OCI-LY3 (cell line): ENCODE data around the gene RABL2B.

Experiments used
- H2AFZ ChIP-seq: fragments of 200-600, 300-600 bp; shearing (Covaris generic); 2 replicates; pipeline ENCODE4 v1.6.0; 2014; ENCODE audit warnings: antibody characterized with exemption, low read depth, low read length
- H3K27ac ChIP-seq: fragments of 200-600, 300-600 bp; sonication (generic); 2 replicates; pipeline ENCODE4 v1.5.1; 2014; ENCODE audit warnings: mild to moderate bottlenecking, low read length, moderate library complexity, mixed read lengths
- H3K27me3 ChIP-seq: fragments of 200-600, 300-600 bp; sonication (generic); 2 replicates; pipeline ENCODE4 v1.6.1; 2014; ENCODE audit warnings: low read depth, low read length, mixed read lengths
- H3K36me3 ChIP-seq: fragments of 200-600, 300-600 bp; sonication (generic); replicated peaks from 2 replicates; pipeline ENCODE3; 2014; ENCODE audit warnings: low read depth, low read length, mixed read lengths
- H3K4me1 ChIP-seq: fragments of 300-600, 200-600 bp; sonication (generic); 2 replicates; pipeline ENCODE4 v1.6.1; 2014; ENCODE audit warnings: low read length, mixed read lengths
- H3K4me2 ChIP-seq: fragments of 200-600, 300-600 bp; sonication (generic); 2 replicates; pipeline ENCODE4 v1.6.1; 2014; ENCODE audit warnings: low read length, mixed read lengths
- H3K4me3 ChIP-seq: fragments of 300-600, 200-600 bp; sonication (generic); 2 replicates; pipeline ENCODE4 v1.5.1; 2014; ENCODE audit warnings: antibody characterized with exemption, mild to moderate bottlenecking, low read length, moderate library complexity
- H3K79me2 ChIP-seq: fragments of 300-600, 200-600 bp; shearing (Covaris generic); 2 replicates; pipeline ENCODE4 v1.6.1; 2014; ENCODE audit warnings: mild to moderate bottlenecking, low read length, mixed read lengths
- H3K9ac ChIP-seq: fragments of 300-600, 200-600 bp; shearing (Covaris generic); 2 replicates; pipeline ENCODE4 v1.6.0; 2014; ENCODE audit warnings: mild to moderate bottlenecking, low read length, moderate library complexity
- H3K9me3 ChIP-seq: fragments of 200-600, 300-600 bp; shearing (Covaris generic); 2 replicates; pipeline ENCODE4 v1.6.1; 2014; ENCODE audit warnings: low read length, mixed read lengths; ENCODE audit not compliant: insufficient read depth
- H4K20me1 ChIP-seq: fragments of 200-600, 300-600 bp; sonication (generic); 2 replicates; pipeline ENCODE4 v1.6.1; 2016; ENCODE audit warnings: low read length, mixed read lengths; ENCODE audit not compliant: insufficient read depth
- CTCF ChIP-seq: fragments of 200-600, 300-600 bp; sonication (generic); IDR thresholded peaks from 2 replicates; pipeline ENCODE4 v1.5.1; 2014; ENCODE audit warnings: antibody characterized with exemption, low read length, low read depth
- EZH2phosphoT487 ChIP-seq: fragments of 200-600 bp; shearing (Covaris generic); IDR thresholded peaks from 2 replicates; pipeline ENCODE4 v1.6.1; 2018; ENCODE audit warnings: antibody characterized with exemption, mixed run types, low read depth

The RABL2B gene

GRCh38 chr22:50727678-50728522, 55.5 kb downstream of the RABL2B start:
- Histone ChIP-seq H3K4me1 (peaks cover 15% of the 10 kb centered on the region), H2AFZ (no peak overlapping the region), H4K20me1 (no peaks in the 10 kb centered on the region), H3K79me2 (no peaks in the 10 kb centered on the region), H3K36me3 (no peaks in the 10 kb centered on the region), H3K27me3 (0 out of 2 replicates have a peak, but pooled peaks cover 2% of the 10 kb centered on the region), H3K4me3 (no peak overlapping the region), H3K4me2 (no peak overlapping the region), H3K9ac (no peak overlapping the region), H3K9me3 (no peaks in the 10 kb centered on the region), H3K27ac (no peak overlapping the region)
- TF ChIP-seq CTCF (no peak), EZH2phosphoT487 (no peak)

- Histone ChIP-seq H2AFZ (no peak overlapping the region), H3K4me3 (no peak overlapping the region), H3K36me3 (no peaks in the 10 kb centered on the region), H3K79me2 (no peaks in the 10 kb centered on the region), H3K9ac (no peak overlapping the region), H3K9me3 (no peaks in the 10 kb centered on the region), H3K27me3 (0 out of 2 replicates have a peak, but pooled peaks cover 2% of the 10 kb centered on the region), H3K27ac (no peak overlapping the region), H4K20me1 (no peaks in the 10 kb centered on the region), H3K4me1 (peaks cover 8% of the 10 kb centered on the region), H3K4me2 (no peak overlapping the region)
- no peak for TF ChIP-seq CTCF
- TF ChIP-seq EZH2phosphoT487, result no peak
Measured at GRCh38 chr22:50726643-50727340, 56.6 kb downstream of the RABL2B start.

- 0 out of 2 replicates have a peak, but pooled peaks cover 2% of the 10 kb centered on the region for H3K27me3 ChIP-seq
- no peak overlapping the region for H3K4me3 ChIP-seq
- no peaks in the 10 kb centered on the region for H3K79me2 ChIP-seq
- H3K9ac ChIP-seq, result no peak overlapping the region
- H3K9me3 ChIP-seq, result no peaks in the 10 kb centered on the region
- no peaks in the 10 kb centered on the region for H4K20me1 ChIP-seq
- no peak overlapping the region for H2AFZ ChIP-seq
- H3K4me1 ChIP-seq, result peaks cover 6% of the 10 kb centered on the region
- H3K36me3 ChIP-seq, result no peaks in the 10 kb centered on the region
- no peak overlapping the region for H3K4me2 ChIP-seq
- H3K27ac ChIP-seq, result no peak overlapping the region
- TF ChIP-seq EZH2phosphoT487 (no peak), CTCF (no peak)
Measured at GRCh38 chr22:50725597-50725996, 57.8 kb downstream of the RABL2B start.

GRCh38 chr22:50724616-50725015, 58.8 kb downstream of the RABL2B start:
- Histone ChIP-seq H3K36me3 (no peaks in the 10 kb centered on the region), H3K4me1 (peaks cover 6% of the 10 kb centered on the region), H3K4me2 (no peak overlapping the region), H3K9me3 (no peaks in the 10 kb centered on the region), H4K20me1 (no peaks in the 10 kb centered on the region), H3K4me3 (no peak overlapping the region), H3K9ac (no peak overlapping the region), H3K27ac (no peak overlapping the region), H3K79me2 (no peaks in the 10 kb centered on the region), H2AFZ (no peak overlapping the region), H3K27me3 (0 out of 2 replicates have a peak, but pooled peaks cover 2% of the 10 kb centered on the region)
- no peak for TF ChIP-seq CTCF
- no peak for TF ChIP-seq EZH2phosphoT487
